HG02642 (cell line): Measurements from ENCODE around the gene ADCY3.

Source experiments
- ATAC-seq: cut with Tn5 transposase; IDR thresholded peaks from one replicate; pipeline ENCODE4 v1.9.1; 2021; ENCODE audit warnings: mild to moderate bottlenecking; ENCODE audit not compliant: unreplicated experiment, poor library complexity

Gene ADCY3

DNA sequence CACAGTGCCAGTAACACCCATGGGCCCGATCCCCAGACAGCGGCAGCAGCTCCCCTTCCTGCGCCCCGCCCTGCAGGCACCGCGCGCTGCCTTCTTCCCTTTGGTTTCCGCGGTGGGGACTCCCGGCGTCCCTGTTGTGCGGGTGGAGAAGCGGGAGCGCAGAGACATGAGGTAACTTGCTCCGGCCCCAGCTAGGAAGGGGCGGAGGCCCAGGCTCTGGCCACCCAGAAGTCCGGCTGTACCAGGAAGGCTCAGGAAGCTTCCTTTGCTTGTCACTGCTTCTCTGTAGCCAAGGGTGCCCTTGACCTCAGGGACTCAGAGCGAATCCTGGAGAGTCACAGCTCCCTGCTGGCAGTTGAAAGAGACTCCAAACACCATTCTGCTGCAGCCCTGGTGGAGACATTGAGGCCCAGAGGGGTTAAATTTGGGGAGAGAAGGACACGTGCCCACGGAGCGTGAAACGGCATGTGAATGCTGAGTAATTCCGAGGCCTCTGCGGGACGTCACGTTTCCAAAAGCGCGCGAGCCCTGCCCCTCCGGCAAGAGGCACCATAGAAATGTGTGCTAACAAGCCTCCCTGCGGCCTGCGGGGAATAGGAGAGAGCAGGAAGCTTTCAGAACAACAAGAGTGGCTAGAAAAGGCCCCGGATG lies 6.7 kb upstream of the ADCY3 start:
- ATAC-seq, result no peak

DNA sequence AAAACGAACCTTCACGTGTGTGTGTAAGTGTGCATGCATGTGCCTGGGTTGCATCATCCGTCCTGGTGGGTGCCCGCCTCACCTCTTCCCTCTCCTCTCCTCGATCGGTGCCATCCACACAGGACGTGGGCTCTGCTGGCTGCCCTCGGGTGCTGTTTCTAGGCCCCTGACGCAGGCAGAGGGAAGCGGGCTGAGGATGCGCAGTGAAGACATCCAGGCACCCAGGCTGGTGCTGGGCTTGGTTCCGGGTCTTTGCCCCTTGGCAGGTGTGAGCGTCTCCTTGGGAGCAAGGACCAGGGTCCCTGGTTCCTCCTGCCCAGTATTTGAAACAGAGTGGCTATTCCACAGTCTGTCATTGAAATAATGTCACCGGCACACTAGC lies 6.2 kb upstream of the ADCY3 start:
- no peak for ATAC-seq

DNA sequence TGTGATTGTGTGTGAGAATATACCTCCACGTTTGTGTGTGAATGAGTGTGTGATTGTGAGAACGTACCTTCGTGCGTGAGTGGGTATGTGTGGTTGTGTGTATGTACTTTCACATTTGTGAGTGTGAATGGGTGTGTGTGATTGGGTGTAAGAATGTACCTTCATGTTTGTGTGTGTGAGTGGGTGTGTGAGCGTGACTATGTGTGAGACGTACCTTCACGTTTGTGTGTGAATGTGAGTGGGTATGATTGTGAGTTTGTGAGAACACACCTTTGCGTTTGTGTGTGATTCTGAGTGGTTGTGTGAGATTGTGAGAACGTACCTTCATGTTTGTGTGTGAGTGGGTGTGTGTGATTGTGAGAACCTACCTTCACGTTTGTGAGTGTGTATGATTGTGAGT lies 5.8 kb upstream of the ADCY3 start:
- no peak for ATAC-seq

DNA sequence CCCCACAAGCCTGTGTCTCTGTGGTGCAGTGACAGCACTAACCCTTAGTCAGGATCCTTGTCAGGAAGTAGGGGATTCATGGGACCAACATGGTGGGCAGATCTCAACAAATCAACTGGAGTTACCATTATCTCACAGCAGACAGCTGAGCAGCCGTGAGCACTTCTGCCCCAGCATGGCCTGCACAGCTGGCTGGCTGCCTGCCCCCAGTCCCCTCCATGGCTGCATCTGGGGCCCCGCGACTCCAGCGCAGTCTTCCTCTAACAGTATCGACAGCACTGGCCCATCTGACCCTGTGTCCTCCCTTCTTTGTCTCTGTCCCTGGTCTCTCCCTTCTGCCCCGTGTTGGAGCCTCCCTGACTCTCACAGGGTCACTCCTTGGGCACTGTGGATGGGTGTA lies 4.7 kb upstream of the ADCY3 start:
- no peak for ATAC-seq

DNA sequence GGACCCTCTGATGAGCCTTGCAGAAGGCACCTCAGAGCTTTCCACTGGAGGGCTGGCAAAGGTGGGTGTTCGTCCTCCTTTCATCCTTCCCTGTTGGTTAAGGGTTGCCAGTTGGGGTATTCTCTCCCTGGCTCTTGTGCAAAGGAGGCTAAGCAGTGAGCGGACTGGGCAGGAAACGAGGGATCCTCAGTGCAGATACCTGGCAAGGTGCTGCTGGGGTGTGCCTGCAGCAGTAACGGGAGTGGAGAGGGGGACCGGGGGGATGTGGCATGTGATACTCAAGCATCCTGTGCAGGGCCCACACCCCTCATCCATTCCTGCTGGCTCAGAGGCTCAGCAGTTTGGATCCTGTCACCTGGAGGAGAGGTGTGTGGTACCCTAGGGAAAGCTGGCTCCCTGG lies 4.2 kb upstream of the ADCY3 start:
- ATAC-seq, result no peak

DNA sequence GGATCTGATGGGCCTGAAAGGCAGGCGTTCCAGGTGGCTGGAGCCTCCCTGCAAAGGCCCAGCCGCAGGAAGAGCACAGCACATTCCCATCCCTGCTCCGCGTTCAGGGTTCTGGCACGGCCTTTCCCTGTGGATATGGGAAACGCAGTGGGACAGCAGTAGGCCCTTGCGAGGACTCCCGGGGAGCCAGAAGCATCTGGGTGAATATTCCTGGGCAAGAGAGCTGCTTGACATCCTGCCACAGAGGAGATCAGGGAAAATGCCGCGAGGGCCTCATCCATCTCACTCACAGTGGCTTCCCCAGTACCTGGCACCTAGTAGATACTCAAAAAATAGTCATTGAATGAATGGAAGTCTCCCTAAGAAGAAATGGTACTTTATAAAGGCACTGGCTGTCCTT lies 3.1 kb upstream of the ADCY3 start:
- no peak for ATAC-seq

DNA sequence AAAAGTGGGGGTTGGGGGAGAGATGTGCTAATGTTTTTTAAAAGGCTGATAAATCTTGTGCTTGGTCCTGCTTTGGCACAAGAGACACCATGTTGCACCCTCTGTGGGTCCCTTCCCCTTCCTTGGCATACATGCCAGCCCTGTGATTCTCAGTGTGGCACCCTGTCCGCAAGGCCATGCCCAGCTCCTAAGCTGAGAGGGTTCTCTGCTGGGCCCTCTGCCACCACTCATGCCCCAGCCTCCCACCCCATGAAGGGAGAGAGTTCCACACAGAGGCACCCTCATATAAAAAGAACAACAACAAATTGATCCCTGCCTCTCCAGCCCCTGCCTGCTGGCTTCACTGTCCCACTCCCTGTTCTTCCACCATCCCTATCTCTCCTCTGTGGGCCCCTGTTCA lies 2.5 kb upstream of the ADCY3 start:
- ATAC-seq, result no peak

DNA sequence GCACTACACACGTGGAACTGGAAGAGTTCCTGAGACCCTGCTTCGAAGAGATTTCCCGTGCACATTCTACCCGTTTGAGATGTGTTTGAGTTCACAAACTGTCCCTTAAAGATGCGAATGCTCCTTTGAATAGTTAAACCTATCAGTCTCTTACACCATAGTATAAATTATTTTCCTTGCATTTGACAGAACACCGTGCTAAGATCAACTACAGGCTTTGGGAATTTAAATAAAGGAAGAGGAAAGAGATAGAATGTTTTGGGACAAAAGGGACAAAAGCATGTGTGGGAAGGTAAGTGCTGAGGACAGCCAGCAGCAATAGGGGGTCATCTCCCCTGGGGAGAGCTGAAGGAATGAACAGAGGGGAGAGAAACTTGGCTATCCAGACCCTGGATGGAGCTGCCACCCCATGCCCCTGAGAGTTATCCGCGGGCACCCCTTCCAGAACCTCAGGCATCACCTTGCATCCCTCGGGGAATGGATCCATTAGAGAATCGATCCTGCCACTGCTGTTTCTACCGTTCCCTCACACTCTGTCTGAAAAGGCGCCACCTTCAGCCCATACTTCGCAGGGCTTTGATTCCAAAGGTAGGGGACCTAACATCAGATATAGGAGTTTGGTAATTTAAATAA lies 888 bp upstream of the ADCY3 start:
- ATAC-seq, result no peak

DNA sequence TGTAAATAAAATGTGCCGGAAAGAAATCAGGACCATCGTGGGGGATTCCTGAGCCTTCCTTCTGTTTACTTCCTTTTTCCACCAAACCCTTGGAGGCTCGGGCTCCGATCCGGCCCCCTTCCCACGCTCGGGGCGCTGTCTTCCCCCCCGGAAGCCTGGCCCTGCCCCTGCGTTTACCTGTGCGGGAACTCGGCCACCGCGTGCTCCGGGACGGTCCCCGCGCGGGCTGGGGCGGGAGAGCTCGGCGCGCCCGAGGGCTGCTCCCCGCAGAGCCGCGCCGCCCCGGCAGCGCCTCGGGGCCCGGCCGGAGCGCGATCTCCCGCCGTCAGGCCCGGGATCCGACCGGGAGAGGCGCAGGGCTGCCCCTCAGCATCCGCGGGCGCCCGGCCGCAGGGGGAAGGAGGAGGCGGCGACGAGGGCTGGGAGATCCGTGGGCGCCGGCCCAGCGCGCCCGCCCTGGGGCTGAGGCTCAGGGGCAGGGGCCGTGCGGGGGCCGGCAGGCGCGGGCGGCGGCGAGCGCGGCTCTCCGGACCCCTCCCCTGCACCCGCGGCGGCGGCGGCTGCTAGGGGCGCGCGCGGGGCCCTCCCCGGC lies 435 bp downstream of the ADCY3 start:
- ATAC-seq, result peak; percentile 23

DNA sequence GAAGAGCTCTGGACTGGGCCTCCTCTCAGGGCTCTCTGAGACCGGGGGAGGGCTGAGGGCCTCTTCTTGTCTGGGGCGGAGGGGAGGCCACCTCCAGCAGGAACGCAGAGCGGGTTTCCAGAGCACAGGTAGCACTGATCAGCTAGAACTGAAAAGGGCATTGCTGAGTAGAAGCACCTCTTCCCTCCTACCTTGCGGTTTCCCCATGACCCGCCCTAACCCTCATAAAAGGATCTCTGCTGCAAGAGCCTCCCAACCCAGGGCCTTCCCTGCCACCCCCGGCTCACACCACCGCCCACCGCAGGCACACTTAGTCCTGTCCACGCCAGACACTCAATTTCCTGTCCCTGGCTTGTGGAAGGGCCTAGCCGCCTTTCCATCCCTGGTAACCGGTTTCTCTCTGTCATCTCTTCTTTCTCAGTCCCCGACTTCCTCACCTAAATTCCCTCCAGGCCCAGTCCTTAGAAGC lies 966 bp downstream of the ADCY3 start:
- no peak for ATAC-seq

DNA sequence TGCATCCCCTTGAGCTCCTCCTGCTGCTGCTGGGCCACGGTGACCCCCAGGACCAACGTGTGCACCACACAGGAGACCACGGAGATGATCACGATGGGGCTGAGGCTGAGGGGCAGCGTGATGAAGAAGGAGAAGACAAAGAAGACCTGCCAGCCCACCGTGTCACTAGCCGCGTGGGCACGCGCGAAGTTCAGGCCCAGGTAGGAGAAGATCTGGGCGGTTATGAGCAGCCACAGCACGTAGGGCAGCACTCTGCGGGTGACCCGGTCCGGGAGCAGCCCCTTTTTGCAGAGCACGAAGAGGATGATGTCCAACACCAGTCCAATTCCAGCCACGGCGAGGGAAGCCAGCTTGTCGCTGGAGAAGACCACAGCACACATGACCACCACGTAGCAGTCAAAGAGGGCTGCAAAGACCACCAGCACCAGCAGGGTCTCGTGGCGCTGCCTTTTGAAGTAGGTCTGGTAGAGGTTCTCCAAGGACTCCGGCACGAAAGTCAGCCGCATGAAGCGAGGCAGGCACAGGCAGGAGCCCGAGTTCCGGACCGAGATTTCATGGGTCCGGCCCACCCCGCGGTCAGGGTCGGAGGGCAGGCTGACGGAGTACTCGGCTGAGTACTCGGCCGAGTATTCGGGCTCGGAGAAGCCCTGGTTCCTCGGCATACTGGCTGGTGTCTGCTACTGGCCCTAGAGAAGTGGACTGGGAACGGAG lies 1.6 kb downstream of the ADCY3 start:
- ATAC-seq, result no peak

DNA sequence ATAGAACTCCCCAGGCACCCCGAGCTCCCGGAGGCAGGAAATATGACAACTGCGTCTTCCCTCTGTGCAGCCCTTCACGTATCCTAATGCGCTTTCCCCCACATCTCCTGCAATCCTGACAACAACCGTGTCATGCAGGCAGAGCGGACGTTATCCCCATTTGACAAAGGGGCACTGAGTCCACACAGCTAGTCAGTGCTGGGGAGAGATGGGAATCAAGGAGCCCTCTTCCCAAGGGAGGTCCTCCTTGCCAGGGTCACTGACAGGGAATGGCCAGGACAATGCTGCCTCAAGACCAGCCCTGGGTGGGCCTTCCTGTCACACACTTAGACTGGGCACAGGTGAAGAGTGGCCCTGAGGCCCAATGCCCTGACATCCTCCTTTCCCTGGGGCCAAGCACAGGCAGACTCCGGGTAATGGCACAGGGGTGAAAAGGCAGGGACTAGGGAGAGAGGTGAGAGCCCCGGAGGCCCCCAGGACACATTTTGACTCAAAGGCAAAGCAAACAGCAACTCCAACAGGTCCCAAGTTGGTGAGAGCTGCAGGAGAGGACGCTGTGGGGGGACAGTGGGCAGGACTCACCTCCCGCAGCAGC lies 2.2 kb downstream of the ADCY3 start:
- ATAC-seq, result no peak

DNA sequence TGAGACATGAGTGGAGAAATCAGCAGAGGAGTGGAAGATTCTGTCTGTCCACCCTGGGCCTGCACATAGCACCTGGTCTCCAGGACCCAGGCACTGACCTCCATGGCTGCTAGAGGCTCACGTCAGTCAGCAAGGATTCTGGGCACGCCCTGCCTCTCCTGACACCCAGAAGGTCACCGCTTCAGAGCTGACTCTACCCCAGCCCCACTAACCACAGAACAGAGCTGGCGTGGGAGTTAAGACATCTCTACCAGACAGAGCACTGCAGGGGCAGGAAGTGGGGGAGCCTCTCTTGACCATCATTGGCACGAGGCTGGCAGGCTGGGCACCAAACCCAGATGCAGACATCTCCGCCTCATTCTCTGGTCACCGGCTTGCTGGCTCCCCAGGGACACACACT lies 3.0 kb downstream of the ADCY3 start:
- peak; percentile 26 for ATAC-seq

DNA sequence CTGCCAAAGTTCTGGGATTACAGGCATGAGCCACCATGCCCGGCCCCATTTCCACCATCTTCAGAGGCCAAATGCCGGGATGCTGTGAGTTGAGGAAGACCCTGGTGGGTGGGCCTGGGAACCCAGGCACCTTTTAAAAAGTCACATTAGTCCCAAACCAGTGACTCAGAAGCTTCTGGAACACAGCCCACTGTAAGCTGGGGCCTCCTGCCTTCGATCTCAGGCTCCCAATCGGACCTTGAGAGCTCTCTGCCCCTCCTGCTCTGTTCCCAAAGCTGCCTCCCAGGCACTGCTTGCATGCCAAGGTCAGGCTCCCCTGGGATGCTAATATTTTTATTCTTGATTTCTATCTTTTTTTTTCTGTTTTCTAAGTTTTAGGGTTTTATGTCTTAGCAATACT lies 4.2 kb downstream of the ADCY3 start:
- ATAC-seq, result no peak

DNA sequence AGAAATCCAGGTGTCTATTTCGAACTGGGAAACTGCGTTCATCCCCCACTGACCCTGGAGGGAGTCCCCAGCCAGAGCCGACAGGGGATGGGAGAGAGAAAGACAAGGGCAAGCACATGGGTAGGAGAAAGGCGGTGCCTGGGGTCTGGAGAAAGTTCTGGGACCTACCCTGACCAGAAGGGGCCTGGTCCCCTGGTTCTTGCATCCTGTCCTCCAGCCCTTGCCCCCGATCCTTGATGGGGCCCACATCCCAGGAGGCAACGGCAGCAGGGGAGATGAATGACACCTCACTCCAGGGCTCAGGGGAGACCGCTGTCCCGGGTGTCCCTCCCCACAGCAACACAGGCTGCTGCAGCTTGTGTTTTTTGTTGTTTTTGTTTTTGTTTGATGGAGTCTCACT lies 4.9 kb downstream of the ADCY3 start:
- ATAC-seq, result no peak

DNA sequence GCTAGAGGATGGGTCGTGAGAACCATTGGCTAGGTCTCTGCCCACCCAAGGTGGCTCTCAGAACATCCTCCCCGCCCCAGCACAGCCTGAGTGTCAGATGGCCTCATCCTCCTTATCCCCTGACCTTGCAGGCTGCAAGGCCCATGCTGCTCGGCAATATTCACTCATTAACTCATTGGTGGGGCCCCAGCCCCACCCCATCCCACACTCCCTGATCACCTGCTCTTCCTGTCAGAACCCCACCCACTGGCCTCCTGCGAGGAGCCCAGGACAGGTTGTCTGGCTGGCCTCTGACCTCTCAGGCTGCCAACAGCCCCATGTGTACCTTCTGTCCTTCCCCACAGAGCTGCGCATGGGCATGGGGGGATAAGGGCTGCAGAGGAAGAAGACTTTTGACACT lies 5.3 kb downstream of the ADCY3 start:
- no peak for ATAC-seq

DNA sequence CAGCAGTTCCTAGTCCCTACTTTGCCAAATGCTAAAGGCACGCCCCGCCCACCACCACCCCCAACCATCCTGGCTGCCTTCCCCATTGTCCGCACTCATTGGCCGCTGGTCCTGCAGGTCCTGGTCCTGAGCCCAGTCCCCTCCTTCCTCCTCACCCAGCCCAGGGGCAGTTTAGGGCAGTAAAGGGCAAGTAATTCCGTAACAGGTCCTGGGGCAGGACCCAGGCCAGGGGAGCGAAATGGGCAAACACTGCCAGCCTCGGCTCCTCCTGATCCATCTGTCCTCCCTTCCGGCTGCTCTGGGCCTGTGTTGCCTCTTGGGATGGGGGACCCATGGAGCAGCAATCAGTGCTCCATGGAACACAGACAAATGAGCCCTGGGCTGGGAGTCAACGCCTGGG lies 6.1 kb downstream of the ADCY3 start:
- ATAC-seq, result no peak

DNA sequence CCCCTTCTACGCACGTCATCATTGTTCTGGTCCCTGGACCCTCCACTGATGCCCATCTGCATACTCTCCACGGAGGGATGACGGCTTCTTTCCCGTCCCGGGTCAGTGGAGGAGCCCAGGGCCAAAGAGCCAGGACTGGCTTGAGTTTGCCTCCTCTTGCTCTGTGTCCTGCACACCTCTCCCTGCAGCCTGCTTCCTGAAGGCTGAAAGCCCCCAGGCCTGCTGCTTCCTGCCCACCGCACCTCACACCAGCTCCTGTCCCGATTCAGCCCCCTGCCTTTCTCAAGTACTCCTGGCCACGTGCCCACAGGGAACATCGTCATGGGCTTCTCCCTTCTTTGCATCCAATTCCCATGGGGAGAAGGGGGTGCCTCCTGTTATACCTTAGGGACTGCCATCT lies 7.1 kb downstream of the ADCY3 start:
- ATAC-seq, result no peak

DNA sequence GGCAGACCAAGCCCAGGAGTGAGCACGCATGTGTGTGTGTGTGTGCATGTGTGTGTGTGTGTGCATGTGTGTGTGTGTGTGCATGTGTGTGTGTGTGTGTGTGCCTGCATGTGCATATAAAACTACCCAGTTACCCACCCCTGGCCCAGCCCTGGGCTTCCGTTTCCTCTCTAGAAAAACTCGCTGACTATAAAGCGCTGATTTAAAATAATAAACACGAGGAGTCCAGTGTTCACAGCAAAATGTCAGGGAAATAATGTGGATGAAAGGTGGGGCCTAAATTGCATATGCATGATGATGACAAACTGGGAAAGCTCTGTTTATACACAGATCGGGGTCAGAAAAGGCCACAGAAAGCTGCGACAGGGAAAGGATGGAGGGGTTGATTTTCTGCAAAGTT lies 7.5 kb downstream of the ADCY3 start:
- ATAC-seq, result no peak

DNA sequence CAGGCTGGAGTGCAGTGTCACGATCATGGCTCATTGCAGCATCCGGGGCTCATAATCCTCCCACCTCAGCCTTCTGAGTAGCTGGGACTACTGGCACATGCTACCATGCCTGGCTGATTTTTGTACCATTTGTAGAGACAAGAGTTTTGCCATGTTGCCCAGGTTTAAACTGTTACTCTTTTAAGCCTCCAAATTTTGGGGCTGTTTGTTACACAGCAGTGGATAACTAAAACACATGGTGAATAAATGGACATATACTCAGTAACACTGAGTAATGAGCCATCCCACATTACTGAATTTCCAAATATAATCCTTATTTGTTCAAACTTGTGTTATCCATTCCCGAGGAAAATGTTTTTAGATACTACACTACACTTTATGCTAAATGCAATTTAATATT lies 9.8 kb downstream of the ADCY3 start:
- ATAC-seq, result no peak

DNA sequence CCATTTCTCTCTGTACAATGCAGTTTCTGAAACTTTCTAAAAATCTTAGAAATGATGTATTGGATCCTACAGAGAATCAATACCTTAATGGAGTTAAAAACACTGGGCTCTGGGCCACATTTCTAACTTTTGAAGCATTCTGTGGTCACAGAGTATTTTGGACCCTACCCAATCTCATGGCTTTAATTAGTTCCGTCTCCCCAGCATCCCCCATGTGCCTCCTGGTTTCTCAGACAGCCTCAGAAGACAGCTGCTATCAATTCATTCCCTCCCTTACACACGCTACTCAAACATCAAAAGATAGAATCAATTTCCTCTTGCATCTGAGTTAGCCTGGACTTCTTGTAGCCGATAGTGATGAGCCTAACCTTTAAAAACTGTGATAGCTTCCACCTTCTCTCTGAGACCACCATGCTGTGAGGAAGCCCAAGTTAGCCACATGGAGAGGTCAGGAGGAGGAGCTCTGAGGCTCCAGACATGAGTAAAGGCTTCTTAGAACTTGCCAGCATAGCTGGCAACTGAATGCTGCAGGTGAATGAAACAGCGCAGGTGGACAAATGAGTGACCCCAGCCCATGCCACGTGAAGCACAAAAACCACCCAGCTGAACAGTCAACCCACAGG lies 10.4 kb downstream of the ADCY3 start:
- ATAC-seq, result no peak
